Activated naive CD8-positive, alpha-beta T cell treated with anti-CD3 and anti-CD28 coated beads, Interleukin-2, amount 50 U/mL, for 24 hours (primary cell): ENCODE results near the gene LARGE1.

Source experiments
- ATAC-seq: fragments of 150-1000 bp; cut with Tn5 transposase; one replicate; pipeline ENCODE4 v1.10.0; 2021
- DNase-seq: peaks from one replicate; pipeline ENCODE4 v3.0.0; 2021
- H3K27ac Mint-ChIP-seq: one replicate; pipeline ENCODE4 v1.8.0; 2021; ENCODE audit warnings: mild to moderate bottlenecking, mixed read lengths
- H3K27me3 Mint-ChIP-seq: one replicate; pipeline ENCODE4 v1.8.0; 2021; ENCODE audit warnings: mixed read lengths
- H3K36me3 Mint-ChIP-seq: one replicate; pipeline ENCODE4 v1.8.0; 2021; ENCODE audit warnings: low read depth, mixed read lengths
- H3K4me1 Mint-ChIP-seq: one replicate; pipeline ENCODE4 v1.8.0; 2021; ENCODE audit warnings: mixed read lengths
- H3K4me3 Mint-ChIP-seq: one replicate; pipeline ENCODE4 v1.8.0; 2021; ENCODE audit warnings: mild to moderate bottlenecking, moderate library complexity, mixed read lengths
- H3K9me3 Mint-ChIP-seq: one replicate; pipeline ENCODE4 v1.8.0; 2021; ENCODE audit warnings: mixed read lengths

The LARGE1 gene

GRCh38 chr22:33920197-33920540, at the start of gene LARGE1:
TSS of gene LARGE1 (minus strand) at chr22:33920476.
- Mint-ChIP-seq H3K27ac (no peak within 1 kb of the TSS), H3K36me3 (peaks cover 2% of the 10 kb centered on the region), H3K9me3 (no peaks in the 10 kb centered on the region), H3K4me3 (peak within 1 kb of the TSS; percentile 71), H3K4me1 (peaks cover 27% of the 10 kb centered on the region), H3K27me3 (peaks cover 54% of the 10 kb centered on the region)
- ATAC-seq: no peak
- DNase-seq: peak; percentile 4

GRCh38 chr22:33969045-33969444, 48.8 kb upstream of the LARGE1 start:
- Mint-ChIP-seq H3K4me1 (no peaks in the 10 kb centered on the region), H3K4me3 (no peak overlapping the region), H3K27me3 (peaks cover 5% of the 10 kb centered on the region), H3K9me3 (no peaks in the 10 kb centered on the region), H3K27ac (no peak overlapping the region), H3K36me3 (no peaks in the 10 kb centered on the region)
- ATAC-seq (no peak), DNase-seq (no peak)

- H3K27me3 Mint-ChIP-seq: peaks cover 2% of the 10 kb centered on the region
- H3K27ac Mint-ChIP-seq: no peak overlapping the region
- no peaks in the 10 kb centered on the region for H3K36me3 Mint-ChIP-seq
- DNase-seq: no peak
- H3K4me3 Mint-ChIP-seq: no peak overlapping the region
- no peaks in the 10 kb centered on the region for H3K9me3 Mint-ChIP-seq
- H3K4me1 Mint-ChIP-seq: no peaks in the 10 kb centered on the region
- no peak for ATAC-seq
Measured at GRCh38 chr22:33964121-33964520, 43.8 kb upstream of the LARGE1 start.

- Mint-ChIP-seq H3K27me3 (peaks cover 2% of the 10 kb centered on the region), H3K27ac (no peak overlapping the region), H3K4me1 (no peaks in the 10 kb centered on the region), H3K4me3 (no peak overlapping the region), H3K36me3 (no peaks in the 10 kb centered on the region), H3K9me3 (no peaks in the 10 kb centered on the region)
- DNase-seq: no peak
- ATAC-seq: no peak
Measured at GRCh38 chr22:33962409-33962808, 42.1 kb upstream of the LARGE1 start.

GRCh38 chr22:33958741-33959140, 38.5 kb upstream of the LARGE1 start:
- ATAC-seq (no peak), DNase-seq (no peak)

GRCh38 chr22:33957086-33957485, 36.8 kb upstream of the LARGE1 start:
- Mint-ChIP-seq H3K4me1 (no peaks in the 10 kb centered on the region), H3K4me3 (no peak overlapping the region), H3K27ac (no peak overlapping the region), H3K9me3 (no peaks in the 10 kb centered on the region), H3K27me3 (no peaks in the 10 kb centered on the region), H3K36me3 (no peaks in the 10 kb centered on the region)
- ATAC-seq (no peak), DNase-seq (no peak)

More at GRCh38 chr22:33958741-33959140, 38.5 kb upstream of the LARGE1 start:
- Mint-ChIP-seq H3K4me1 (no peaks in the 10 kb centered on the region), H3K9me3 (no peaks in the 10 kb centered on the region), H3K4me3 (no peak overlapping the region), H3K27me3 (peaks cover 2% of the 10 kb centered on the region), H3K36me3 (no peaks in the 10 kb centered on the region), H3K27ac (no peak overlapping the region)

- Mint-ChIP-seq H3K9me3 (no peaks in the 10 kb centered on the region), H3K4me1 (no peaks in the 10 kb centered on the region), H3K27me3 (no peaks in the 10 kb centered on the region), H3K27ac (no peak overlapping the region), H3K4me3 (no peak overlapping the region), H3K36me3 (no peaks in the 10 kb centered on the region)
- no peak for ATAC-seq
- DNase-seq: no peak
Measured at GRCh38 chr22:33952776-33953175, 32.5 kb upstream of the LARGE1 start.

GRCh38 chr22:33940741-33941140, 20.5 kb upstream of the LARGE1 start:
- H3K4me3 Mint-ChIP-seq: no peak overlapping the region
- H3K27me3 Mint-ChIP-seq: peaks cover 2% of the 10 kb centered on the region
- DNase-seq (no peak), ATAC-seq (no peak)
- no peaks in the 10 kb centered on the region for H3K36me3 Mint-ChIP-seq
- no peak overlapping the region for H3K27ac Mint-ChIP-seq
- no peaks in the 10 kb centered on the region for H3K4me1 Mint-ChIP-seq
- H3K9me3 Mint-ChIP-seq: peaks cover 11% of the 10 kb centered on the region

GRCh38 chr22:33932997-33933396, 12.7 kb upstream of the LARGE1 start:
- H3K27ac Mint-ChIP-seq: no peak overlapping the region
- H3K4me1 Mint-ChIP-seq: no peaks in the 10 kb centered on the region
- ATAC-seq (no peak), DNase-seq (no peak)
- no peaks in the 10 kb centered on the region for H3K36me3 Mint-ChIP-seq
- H3K27me3 Mint-ChIP-seq: peaks cover 6% of the 10 kb centered on the region
- no peaks in the 10 kb centered on the region for H3K9me3 Mint-ChIP-seq
- no peak overlapping the region for H3K4me3 Mint-ChIP-seq

GRCh38 chr22:33931406-33931805, 11.1 kb upstream of the LARGE1 start:
- Mint-ChIP-seq H3K27ac (no peak overlapping the region), H3K4me1 (no peaks in the 10 kb centered on the region), H3K4me3 (no peak overlapping the region), H3K9me3 (no peaks in the 10 kb centered on the region), H3K36me3 (no peaks in the 10 kb centered on the region), H3K27me3 (peaks cover 11% of the 10 kb centered on the region)
- ATAC-seq: no peak
- no peak for DNase-seq

- no peaks in the 10 kb centered on the region for H3K9me3 Mint-ChIP-seq
- H3K27ac Mint-ChIP-seq: no peak overlapping the region
- DNase-seq: no peak
- H3K27me3 Mint-ChIP-seq: peaks cover 30% of the 10 kb centered on the region
- H3K4me1 Mint-ChIP-seq: peaks cover 4% of the 10 kb centered on the region
- H3K4me3 Mint-ChIP-seq: no peak overlapping the region
- H3K36me3 Mint-ChIP-seq: peaks cover 1% of the 10 kb centered on the region
- ATAC-seq: no peak
Measured at GRCh38 chr22:33927752-33928151, 7.5 kb upstream of the LARGE1 start.

GRCh38 chr22:33925194-33925593, 4.9 kb upstream of the LARGE1 start:
- Mint-ChIP-seq H3K36me3 (peaks cover 2% of the 10 kb centered on the region), H3K27ac (no peak overlapping the region), H3K27me3 (peaks cover 36% of the 10 kb centered on the region), H3K9me3 (no peaks in the 10 kb centered on the region), H3K4me1 (peaks cover 15% of the 10 kb centered on the region), H3K4me3 (no peak overlapping the region)
- DNase-seq: no peak
- ATAC-seq: no peak

- Mint-ChIP-seq H3K4me1 (peaks cover 22% of the 10 kb centered on the region), H3K27ac (no peak overlapping the region), H3K27me3 (peaks cover 42% of the 10 kb centered on the region), H3K9me3 (no peaks in the 10 kb centered on the region), H3K4me3 (no peak overlapping the region), H3K36me3 (peaks cover 2% of the 10 kb centered on the region)
- peak; percentile 31 for DNase-seq
- no peak for ATAC-seq
Measured at GRCh38 chr22:33923660-33924246, 3.5 kb upstream of the LARGE1 start.

GRCh38 chr22:33923033-33923432, 2.8 kb upstream of the LARGE1 start:
- Mint-ChIP-seq H3K27me3 (peaks cover 49% of the 10 kb centered on the region), H3K9me3 (no peaks in the 10 kb centered on the region), H3K4me3 (peak overlapping the region; percentile 64), H3K36me3 (peaks cover 2% of the 10 kb centered on the region), H3K27ac (no peak overlapping the region), H3K4me1 (peaks cover 22% of the 10 kb centered on the region)
- no peak for DNase-seq
- ATAC-seq: no peak

- Mint-ChIP-seq H3K27ac (no peak overlapping the region), H3K9me3 (no peaks in the 10 kb centered on the region), H3K4me3 (peak overlapping the region; percentile 64), H3K36me3 (peaks cover 2% of the 10 kb centered on the region), H3K4me1 (peaks cover 27% of the 10 kb centered on the region), H3K27me3 (peaks cover 52% of the 10 kb centered on the region)
- DNase-seq (peak; percentile 5), ATAC-seq (no peak)
Measured at GRCh38 chr22:33922349-33922681, 2.0 kb upstream of the LARGE1 start.
